ACC112 (cell line): ENCODE measurements around the gene RIMS1.

ENCODE experiments used
- H2AFZ ChIP-seq: fragments of 200-600 bp; sonication (generic); one replicate; pipeline ENCODE4 v1.6.0; 2017; ENCODE audit warnings: antibody characterized with exemption, low read length; ENCODE audit not compliant: unreplicated experiment
- H3K27ac ChIP-seq: fragments of 200-600 bp; sonication (generic); 2 replicates; pipeline ENCODE4 v1.5.1; 2014; ENCODE audit warnings: low read depth, mild to moderate bottlenecking, antibody characterized with exemption, low read length, moderate library complexity
- H3K27me3 ChIP-seq: fragments of 200-600 bp; sonication (generic); 2 replicates; pipeline ENCODE4 v1.6.1; 2014; ENCODE audit warnings: mild to moderate bottlenecking, antibody characterized with exemption, low read length, moderate library complexity, mixed read lengths; ENCODE audit not compliant: insufficient read depth
- H3K36me3 ChIP-seq: fragments of 200-600 bp; sonication (generic); 2 replicates; pipeline ENCODE4 v1.6.1; 2016; ENCODE audit warnings: mild to moderate bottlenecking, antibody characterized with exemption, low read length, moderate library complexity, mixed read lengths; ENCODE audit not compliant: insufficient read depth
- H3K4me1 ChIP-seq: fragments of 200-600 bp; sonication (generic); one replicate; pipeline ENCODE4 v1.6.1; 2016; ENCODE audit warnings: low read length, mixed read lengths; ENCODE audit not compliant: insufficient read depth, unreplicated experiment, control insufficient read depth
- H3K4me3 ChIP-seq: fragments of 200-600 bp; sonication (generic); 2 replicates; pipeline ENCODE4 v1.5.1; 2014; ENCODE audit warnings: mild to moderate bottlenecking, low read depth, low read length
- H3K79me2 ChIP-seq: fragments of 200-600 bp; sonication (generic); one replicate; pipeline ENCODE4 v1.6.0; 2016; ENCODE audit warnings: low read length; ENCODE audit not compliant: control insufficient read depth, unreplicated experiment, insufficient read depth

RIMS1 gene

GRCh38 chr6:72267470-72267869, 381.1 kb downstream of the RIMS1 start:
- H3K79me2 ChIP-seq, result no peaks in the 10 kb centered on the region
- H3K36me3 ChIP-seq, result no peaks in the 10 kb centered on the region
- H3K27me3 ChIP-seq, result no peaks in the 10 kb centered on the region
- H2AFZ ChIP-seq, result no peak overlapping the region
- H3K27ac ChIP-seq, result no peak overlapping the region
- no peak overlapping the region for H3K4me3 ChIP-seq
- peaks cover 16% of the 10 kb centered on the region for H3K4me1 ChIP-seq

- no peak overlapping the region for H3K4me3 ChIP-seq
- H3K36me3 ChIP-seq, result no peaks in the 10 kb centered on the region
- H3K4me1 ChIP-seq, result peaks cover 21% of the 10 kb centered on the region
- H3K79me2 ChIP-seq, result no peaks in the 10 kb centered on the region
- H2AFZ ChIP-seq, result no peak overlapping the region
- no peak overlapping the region for H3K27ac ChIP-seq
- H3K27me3 ChIP-seq, result no peaks in the 10 kb centered on the region
Measured at GRCh38 chr6:72271531-72271930, 385.2 kb downstream of the RIMS1 start.

GRCh38 chr6:72272958-72273357, 386.6 kb downstream of the RIMS1 start:
- no peak overlapping the region for H3K4me3 ChIP-seq
- no peaks in the 10 kb centered on the region; the same call in 1 of the 2 replicates for H3K36me3 ChIP-seq
- no peak overlapping the region for H2AFZ ChIP-seq
- no peaks in the 10 kb centered on the region for H3K27me3 ChIP-seq
- no peaks in the 10 kb centered on the region for H3K79me2 ChIP-seq
- H3K4me1 ChIP-seq, result peaks cover 21% of the 10 kb centered on the region
- no peak overlapping the region for H3K27ac ChIP-seq

GRCh38 chr6:72275888-72276287, 389.5 kb downstream of the RIMS1 start:
- Histone ChIP-seq H3K36me3 (no peaks in the 10 kb centered on the region; the same call in 1 of the 2 replicates), H3K79me2 (no peaks in the 10 kb centered on the region), H3K27ac (no peak overlapping the region), H3K4me1 (peaks cover 21% of the 10 kb centered on the region), H2AFZ (no peak overlapping the region), H3K27me3 (no peaks in the 10 kb centered on the region), H3K4me3 (no peak overlapping the region)

GRCh38 chr6:72282201-72282600, 395.9 kb downstream of the RIMS1 start:
- Histone ChIP-seq H3K27ac (no peak overlapping the region), H3K79me2 (no peaks in the 10 kb centered on the region)

GRCh38 chr6:72283571-72283970, 397.2 kb downstream of the RIMS1 start:
- Histone ChIP-seq H3K79me2 (no peaks in the 10 kb centered on the region), H3K4me1 (peaks cover 13% of the 10 kb centered on the region), H3K36me3 (no peaks in the 10 kb centered on the region), H3K27ac (no peak overlapping the region), H3K4me3 (no peak overlapping the region), H2AFZ (no peak overlapping the region), H3K27me3 (no peaks in the 10 kb centered on the region)

More at GRCh38 chr6:72282201-72282600, 395.9 kb downstream of the RIMS1 start:
- H3K4me1 ChIP-seq, result peaks cover 11% of the 10 kb centered on the region
- H3K36me3 ChIP-seq, result no peaks in the 10 kb centered on the region
- H3K4me3 ChIP-seq, result no peak overlapping the region
- H3K27me3 ChIP-seq, result no peaks in the 10 kb centered on the region
- no peak overlapping the region for H2AFZ ChIP-seq

- H3K79me2 ChIP-seq, result no peaks in the 10 kb centered on the region
- peak overlapping the region; percentile 81 for H3K27ac ChIP-seq
- H2AFZ ChIP-seq, result peak overlapping the region; percentile 31
- H3K27me3 ChIP-seq, result no peaks in the 10 kb centered on the region
- H3K4me1 ChIP-seq, result peaks cover 13% of the 10 kb centered on the region
- H3K4me3 ChIP-seq, result peak overlapping the region; percentile 3; the same call in 1 of the 2 replicates
- no peaks in the 10 kb centered on the region for H3K36me3 ChIP-seq
Measured at GRCh38 chr6:72286911-72287311, 400.6 kb downstream of the RIMS1 start.

GRCh38 chr6:72287801-72288200, 401.5 kb downstream of the RIMS1 start:
- no peaks in the 10 kb centered on the region for H3K27me3 ChIP-seq
- H3K79me2 ChIP-seq, result no peaks in the 10 kb centered on the region
- no peaks in the 10 kb centered on the region for H3K36me3 ChIP-seq
- no peak overlapping the region for H3K27ac ChIP-seq
- H2AFZ ChIP-seq, result no peak overlapping the region
- H3K4me1 ChIP-seq, result peaks cover 13% of the 10 kb centered on the region
- no peak overlapping the region for H3K4me3 ChIP-seq

- no peak overlapping the region for H2AFZ ChIP-seq
- no peaks in the 10 kb centered on the region for H3K27me3 ChIP-seq
- no peaks in the 10 kb centered on the region for H3K36me3 ChIP-seq
- H3K4me3 ChIP-seq, result no peak overlapping the region
- H3K4me1 ChIP-seq, result peaks cover 13% of the 10 kb centered on the region
- H3K79me2 ChIP-seq, result no peaks in the 10 kb centered on the region
- H3K27ac ChIP-seq, result no peak overlapping the region
Measured at GRCh38 chr6:72288592-72288991, 402.2 kb downstream of the RIMS1 start.

GRCh38 chr6:72290620-72291019, 404.3 kb downstream of the RIMS1 start:
- no peak overlapping the region for H3K27ac ChIP-seq
- no peak overlapping the region for H2AFZ ChIP-seq

GRCh38 chr6:72296375-72296774, 410.0 kb downstream of the RIMS1 start:
- no peaks in the 10 kb centered on the region for H3K79me2 ChIP-seq
- H3K27ac ChIP-seq, result no peak overlapping the region
- H3K4me1 ChIP-seq, result no peaks in the 10 kb centered on the region
- no peaks in the 10 kb centered on the region for H3K27me3 ChIP-seq
- no peak overlapping the region for H2AFZ ChIP-seq
- no peaks in the 10 kb centered on the region for H3K36me3 ChIP-seq
- no peak overlapping the region for H3K4me3 ChIP-seq

More at GRCh38 chr6:72290620-72291019, 404.3 kb downstream of the RIMS1 start:
- H3K79me2 ChIP-seq, result no peaks in the 10 kb centered on the region
- H3K36me3 ChIP-seq, result no peaks in the 10 kb centered on the region
- peaks cover 13% of the 10 kb centered on the region for H3K4me1 ChIP-seq
- H3K4me3 ChIP-seq, result no peak overlapping the region
- no peaks in the 10 kb centered on the region for H3K27me3 ChIP-seq
